HCT116 (cell line): Measurements from ENCODE around the gene LCT. TPM values are rescaled to one million over a fixed set of nuclear protein-coding genes. Genes with fewer than 3 reads are reported as not detected.

Source experiments
- ATAC-seq: fragments of 200-7000 bp; cut with Tn5 transposase; 2 replicates; pipeline ENCODE4 v1.9.1; 2020; ENCODE audit warnings: mild to moderate bottlenecking, moderate library complexity
- BruUV-seq: library from RNA; stranded (reverse); fragments of 400-500 nt; replicated peaks from 2 replicates; lab custom pipeline; 2021; lab: Mats Ljungman, UMichigan
- CTCF ChIA-PET: fragments of 300-600 bp; sonication (Branson Sonifier 250); formaldehyde crosslinking; loops from one replicate; lab custom pipeline; 2021; ENCODE audit warnings: antibody characterized with exemption; lab: Charles Lee
- POLR2A ChIA-PET: fragments of 300-600, 350-600 bp; sonication (Branson Sonifier 250); formaldehyde crosslinking; loops from one replicate; lab custom pipeline; 2021; ENCODE audit warnings: antibody characterized with exemption; lab: Charles Lee
- RAD21 ChIA-PET, 2 experiments: fragments of 300-600 bp; sonication (Branson Sonifier 250); formaldehyde crosslinking; loops; one replicate each; lab custom pipeline; 2023; ENCODE audit warnings: low total read pairs in 2 of 2; ENCODE audit not compliant: uncharacterized antibody in 2 of 2, unreplicated experiment in 2 of 2, low non-redundant PET in 1 of 2; lab: Charles Lee
- DNase-seq: peaks from one replicate; pipeline ENCODE4 v3.0.0-alpha.2; 2010; ENCODE audit warnings: low read depth, low spot score
- H2AFZ ChIP-seq: fragments of 200-600 bp; shearing (Covaris generic), sonication (generic); 2 replicates; pipeline ENCODE4 v1.6.1; 2017; ENCODE audit warnings: low read depth, mixed run types, mixed read lengths, antibody characterized with exemption, low read length; ENCODE audit not compliant: poor library complexity, severe bottlenecking
- H3K27ac ChIP-seq: 2 replicates; pipeline ENCODE4 v1.5.1; 2012; ENCODE audit warnings: low read depth, low read length
- H3K27me3 ChIP-seq: fragments of 200-600 bp; sonication (generic); 2 replicates; pipeline ENCODE4 v1.6.1; 2016; ENCODE audit warnings: mixed run types, low read length, mixed read lengths; ENCODE audit not compliant: insufficient read depth
- H3K36me3 ChIP-seq, 2 experiments: fragments of 200-500 bp in 1 of 2; fragments of 200-600 bp in 1 of 2; sonication (Bioruptor generic) in 1 of 2; sonication (generic) in 1 of 2; 2 replicates each; pipeline versions ENCODE4 v1.5.1 to v1.6.1; 2014 to 2016; ENCODE audit warnings: low read length in 2 of 2, inconsistent platforms in 1 of 2, mixed read lengths in 1 of 2, mixed run types in 1 of 2; ENCODE audit not compliant: insufficient read depth in 2 of 2, control insufficient read depth in 1 of 2
- H3K4me1 ChIP-seq, 2 experiments: fragments of 200-600 bp in 1 of 2; sonication (generic) in 1 of 2; 2 replicates each; pipeline versions ENCODE4 v1.5.1 to v1.6.1; 2012 to 2017; ENCODE audit warnings: low read length in 2 of 2, inconsistent platforms in 1 of 2, mild to moderate bottlenecking in 1 of 2, mixed read lengths in 1 of 2, mixed run types in 1 of 2, moderate library complexity in 1 of 2; ENCODE audit not compliant: insufficient read depth in 2 of 2, control insufficient read depth in 1 of 2
- H3K4me2 ChIP-seq: fragments of 200-600 bp; sonication (generic); 2 replicates; pipeline ENCODE4 v1.6.1; 2017; ENCODE audit warnings: mixed run types, low read length, mixed read lengths
- H3K4me3 ChIP-seq, 2 experiments: fragments of 200-600 bp in 1 of 2; sonication (generic) in 1 of 2; replicated peaks in 1 of 2; 2 replicates each; pipeline ENCODE4 v1.5.1; 2011 to 2016; ENCODE audit warnings: low read length in 2 of 2, control low read depth in 1 of 2, low read depth in 1 of 2, mild to moderate bottlenecking in 1 of 2, mixed read lengths in 1 of 2, mixed run types in 1 of 2
- H3K79me2 ChIP-seq: fragments of 200-600 bp; sonication (generic); 2 replicates; pipeline ENCODE4 v1.6.1; 2017; ENCODE audit warnings: mild to moderate bottlenecking, mixed run types, low read length, moderate library complexity, mixed read lengths; ENCODE audit not compliant: insufficient read depth
- H3K9ac ChIP-seq: fragments of 200-600 bp; sonication (generic); 2 replicates; pipeline ENCODE4 v1.6.1; 2016; ENCODE audit warnings: low read length, mixed read lengths
- H3K9me2 ChIP-seq: fragments of 200-600 bp; sonication (generic), shearing (Covaris generic); 2 replicates; pipeline ENCODE4 v1.6.1; 2017; ENCODE audit warnings: mixed run types, mild to moderate bottlenecking, moderate library complexity; ENCODE audit not compliant: insufficient read depth
- H3K9me3 ChIP-seq, 2 experiments: fragments of 200-500 bp in 1 of 2; fragments of 200-600 bp in 1 of 2; sonication (Bioruptor generic) in 1 of 2; sonication (generic) in 1 of 2; 2 replicates each; pipeline ENCODE4 v1.6.1; 2014 to 2017; ENCODE audit warnings: low read length in 2 of 2, mixed read lengths in 2 of 2, inconsistent platforms in 1 of 2, low read depth in 1 of 2, mild to moderate bottlenecking in 1 of 2, mixed run types in 1 of 2, moderate library complexity in 1 of 2; ENCODE audit not compliant: control insufficient read depth in 1 of 2, insufficient read depth in 1 of 2
- H4K20me1 ChIP-seq: fragments of 200-600 bp; sonication (generic), shearing (Covaris generic); 2 replicates; pipeline ENCODE4 v1.6.1; 2017; ENCODE audit warnings: mixed run types, mild to moderate bottlenecking, moderate library complexity; ENCODE audit not compliant: insufficient read depth
- ATF3 ChIP-seq: IDR thresholded peaks from 2 replicates; pipeline ENCODE4 v1.6.1; 2012
- CBX3 ChIP-seq: IDR thresholded peaks from 2 replicates; pipeline ENCODE4 v1.6.1; 2012; ENCODE audit warnings: low read depth
- CEBPB ChIP-seq: IDR thresholded peaks from 2 replicates; pipeline ENCODE4 v1.6.1; 2012; ENCODE audit warnings: low read depth
- CTCF ChIP-seq, 3 experiments: fragments of 200-600 bp in 1 of 3; sonication (generic) in 1 of 3; IDR thresholded peaks in 2 of 3; conservative IDR thresholded peaks in 1 of 3; 2 replicates each; pipeline ENCODE4 v1.5.1; 2012 to 2017; ENCODE audit warnings: low read depth in 2 of 3, low read length in 2 of 3, antibody characterized with exemption in 1 of 3, borderline replicate concordance in 1 of 3, control low read depth in 1 of 3, mild to moderate bottlenecking in 1 of 3, mixed read lengths in 1 of 3, mixed run types in 1 of 3, moderate library complexity in 1 of 3; ENCODE audit not compliant: insufficient read depth in 1 of 3
- EZH2 ChIP-seq: fragments of 200-600 bp; sonication (generic); IDR thresholded peaks from 2 replicates; pipeline ENCODE4 v1.6.1; 2017; ENCODE audit warnings: antibody characterized with exemption, mixed run types
- EZH2phosphoT487 ChIP-seq: fragments of 200-600 bp; IDR thresholded peaks from 2 replicates; pipeline ENCODE4 v1.6.1; 2018; ENCODE audit warnings: antibody characterized with exemption, borderline replicate concordance
- JUND ChIP-seq: IDR thresholded peaks from 2 replicates; pipeline ENCODE4 v1.6.1; 2012
- MAX ChIP-seq: IDR thresholded peaks from 2 replicates; pipeline ENCODE4 v1.6.1; 2012
- POLR2AphosphoS5 ChIP-seq: IDR thresholded peaks from 2 replicates; pipeline ENCODE4 v1.6.1; 2011; ENCODE audit warnings: mild to moderate bottlenecking, low read depth, low read length, moderate library complexity
- SIN3A ChIP-seq: IDR thresholded peaks from 2 replicates; pipeline ENCODE4 v1.6.1; 2012; ENCODE audit warnings: low read depth
- SRF ChIP-seq: IDR thresholded peaks from 2 replicates; pipeline ENCODE4 v1.6.1; 2012; ENCODE audit warnings: low read depth
- YY1 ChIP-seq: IDR thresholded peaks from 2 replicates; pipeline ENCODE4 v1.6.1; 2011; ENCODE audit warnings: low read length, low read depth, moderate library complexity, mild to moderate bottlenecking; ENCODE audit not compliant: insufficient replicate concordance; ENCODE audit errors: extremely low read depth
- ZBTB33 ChIP-seq: IDR thresholded peaks from 2 replicates; pipeline ENCODE4 v1.6.1; 2011; ENCODE audit warnings: mild to moderate bottlenecking, low read length, moderate library complexity; ENCODE audit not compliant: insufficient replicate concordance; ENCODE audit errors: extremely low read depth
- intact Hi-C: fragments of 100-400 bp; cut with micrococcal nuclease; formaldehyde crosslinking; loops from 2 replicates; pipeline ENCODE4 v1.10.0; 2022
- total RNA-seq: library from RNA; stranded (reverse); gene quantifications from one replicate; pipeline ENCODE4 v1.2.1, GENCODE V29; 2021; ENCODE audit not compliant: unreplicated experiment

Gene LCT
- total RNA-seq, 1 experiment from 2014 or later, result 0.12 TPM

- Histone ChIP-seq H3K4me3 (no peak overlapping the region), H3K9me2 (no peaks in the 10 kb centered on the region), H3K27ac (no peak overlapping the region), H3K36me3 (peaks cover 14 to 24% of the 10 kb centered on the region in 2 experiments; a peak in 2 of 4 replicates), H3K9me3 (no peaks in the 10 kb centered on the region), H3K27me3 (no peaks in the 10 kb centered on the region), H3K4me1 (no peaks in the 10 kb centered on the region), H3K9ac (no peak overlapping the region), H4K20me1 (no peaks in the 10 kb centered on the region), H3K79me2 (no peaks in the 10 kb centered on the region), H3K4me2 (no peak overlapping the region), H2AFZ (no peak overlapping the region)
- TF ChIP-seq SIN3A (no peak), YY1 (no peak), POLR2AphosphoS5 (no peak), CTCF (IDR thresholded peaks at IDR 0.05 in 2 of 3, conservative IDR thresholded peaks at IDR 0.05 in 1 of 3; ENCODE audit: borderline replicate concordance in 1 of 3, insufficient read depth in 1 of 3, low read depth in 2 of 3, low read length in 2 of 3) (no peak), JUND (no peak), SRF (no peak)
- POLR2A ChIA-PET, result no interaction called here
- DNase-seq (no peak), ATAC-seq (no peak)
- RAD21 ChIA-PET, result no interaction called here
- BruUV-seq, result no TSS peak
- CTCF ChIA-PET, result no interaction called here
- intact Hi-C loops, result no loop called here
Measured at GRCh38 chr2:135838502-135838901, 1.5 kb upstream of the LCT start.

GRCh38 chr2:135832891-135833290 lies 4.1 kb downstream of the LCT start:
- POLR2A ChIA-PET, result no interaction called here
- RAD21 ChIA-PET, result no interaction called here
- CTCF ChIA-PET, result no interaction called here
- Histone ChIP-seq H3K9me3 (no peaks in the 10 kb centered on the region), H2AFZ (no peak overlapping the region), H3K79me2 (no peaks in the 10 kb centered on the region), H3K9me2 (no peaks in the 10 kb centered on the region), H3K4me1 (no peaks in the 10 kb centered on the region), H3K27me3 (no peaks in the 10 kb centered on the region), H3K4me2 (no peak overlapping the region), H3K9ac (no peak overlapping the region), H3K27ac (no peak overlapping the region), H3K4me3 (no peak overlapping the region), H3K36me3 (no peaks in the 10 kb centered on the region), H4K20me1 (no peaks in the 10 kb centered on the region)
- BruUV-seq, result no TSS peak
- no peak for TF ChIP-seq MAX
- TF ChIP-seq EZH2, result no peak
- no peak for TF ChIP-seq CTCF (IDR thresholded peaks at IDR 0.05 in 2 of 3, conservative IDR thresholded peaks at IDR 0.05 in 1 of 3; ENCODE audit: borderline replicate concordance in 1 of 3, insufficient read depth in 1 of 3, low read depth in 2 of 3, low read length in 2 of 3)
- no peak for TF ChIP-seq CEBPB
- no peak for TF ChIP-seq ATF3
- TF ChIP-seq ZBTB33, result no peak
- no peak for TF ChIP-seq CBX3
- TF ChIP-seq EZH2phosphoT487, result no peak
- TF ChIP-seq SRF, result no peak
- TF ChIP-seq JUND, result no peak
- no peak for TF ChIP-seq SIN3A
- DNase-seq, result no peak
- intact Hi-C loops, result no loop called here
- ATAC-seq, result no peak
